Stimulated activated CD4-positive, alpha-beta T cell treated with anti-CD3 and anti-CD28 coated beads, Interleukin-15, amount 100 ng/mL, for 1 hour (primary cell): ENCODE data around the gene SMIM31.

Source experiments
- DNase-seq, 2 donors: peaks; one replicate each; pipeline ENCODE4 v3.0.0-alpha.2; 2020; ENCODE audit warnings: low read depth in 1 of 2, low spot score in 1 of 2

The SMIM31 gene

GRCh38 chr4:164783976-164784375 lies 30.0 kb downstream of the SMIM31 start:
- DNase-seq, result no peak

GRCh38 chr4:164789047-164789446 lies 35.1 kb downstream of the SMIM31 start:
- DNase-seq, result no peak

GRCh38 chr4:164790249-164790648 lies 36.3 kb downstream of the SMIM31 start:
- no peak for DNase-seq

GRCh38 chr4:164799410-164799809 lies 45.5 kb downstream of the SMIM31 start:
- DNase-seq, result no peak

- no peak for DNase-seq
Measured at GRCh38 chr4:164800786-164801185, 46.9 kb downstream of the SMIM31 start.

GRCh38 chr4:164802301-164802901 lies 48.5 kb downstream of the SMIM31 start:
- DNase-seq, result no peak

- no peak for DNase-seq
Measured at GRCh38 chr4:164803702-164804101, 49.8 kb downstream of the SMIM31 start.

GRCh38 chr4:164807611-164808010 lies 53.7 kb downstream of the SMIM31 start:
- no peak for DNase-seq

GRCh38 chr4:164813554-164813953 lies 59.6 kb downstream of the SMIM31 start:
- no peak for DNase-seq

GRCh38 chr4:164815711-164816110 lies 61.8 kb downstream of the SMIM31 start:
- no peak for DNase-seq

GRCh38 chr4:164819366-164819765 lies 65.4 kb downstream of the SMIM31 start:
- DNase-seq, result no peak

- DNase-seq, result no peak
Measured at GRCh38 chr4:164821711-164822110, 67.8 kb downstream of the SMIM31 start.

- DNase-seq, result no peak
Measured at GRCh38 chr4:164824581-164824980, 70.7 kb downstream of the SMIM31 start.

GRCh38 chr4:164828955-164829354 lies 75.0 kb downstream of the SMIM31 start:
- DNase-seq, result no peak

- no peak for DNase-seq
Measured at GRCh38 chr4:164846566-164846965, 92.6 kb downstream of the SMIM31 start.

GRCh38 chr4:164847016-164847415 lies 93.1 kb downstream of the SMIM31 start:
- DNase-seq, result no peak

GRCh38 chr4:164847967-164848649 lies 94.2 kb downstream of the SMIM31 start:
- no peak for DNase-seq
